IMR-90 (cell line): Measurements from ENCODE around the gene HMGB3. TPM values are rescaled to one million over a fixed set of nuclear protein-coding genes. Genes with fewer than 3 reads are reported as not detected.
A peak's percentile ranks its signal among the peaks of the same experiment; 100 is the strongest.

Source experiments
- ATAC-seq: fragments of 200-7000 bp; cut with Tn5 transposase; 2 replicates; pipeline ENCODE4 v1.9.1; 2020; ENCODE audit warnings: low read depth, mild to moderate bottlenecking, moderate library complexity
- BruUV-seq: library from RNA; stranded (reverse); fragments of 400-500 nt; replicated peaks from 2 replicates; lab custom pipeline; 2021; lab: Mats Ljungman, UMichigan
- CTCF ChIA-PET: fragments of 300-600 bp; formaldehyde crosslinking; extraction: SDS; loops from one replicate; lab custom pipeline; 2021; ENCODE audit warnings: antibody characterized with exemption; lab: Yijun Ruan, JAX
- POLR2A ChIA-PET: fragments of 300-600 bp; sonication (Branson Sonifier 250); formaldehyde crosslinking; loops from one replicate; lab custom pipeline; 2022; ENCODE audit warnings: antibody characterized with exemption; ENCODE audit not compliant: unreplicated experiment; lab: Charles Lee
- DNase-seq: peaks from one replicate; pipeline ENCODE4 v3.0.0; 2013
- H2AFZ ChIP-seq: replicated peaks from 2 replicates; pipeline ENCODE3; 2013; ENCODE audit warnings: low read length, mild to moderate bottlenecking; ENCODE audit not compliant: poor library complexity
- H2AK5ac ChIP-seq: 2 replicates; pipeline ENCODE4 v1.6.1; 2013; ENCODE audit warnings: low read depth, low read length, inconsistent platforms
- H2AK9ac ChIP-seq: replicated peaks from 2 replicates; pipeline ENCODE3; 2013; ENCODE audit warnings: mild to moderate bottlenecking, low read depth, low read length, moderate library complexity; ENCODE audit not compliant: poor library complexity
- H2BK120ac ChIP-seq: 2 replicates; pipeline ENCODE4 v1.6.1; 2013; ENCODE audit warnings: low read depth, low read length, inconsistent platforms
- H2BK15ac ChIP-seq: 3 replicates; pipeline ENCODE4 v1.6.1; 2013; ENCODE audit warnings: low read depth, low read length, inconsistent platforms
- H2BK20ac ChIP-seq: 2 replicates; pipeline ENCODE4 v1.6.1; 2013; ENCODE audit warnings: low read depth, mild to moderate bottlenecking, inconsistent platforms, low read length, moderate library complexity
- H2BK5ac ChIP-seq: 2 replicates; pipeline ENCODE4 v1.6.1; 2013; ENCODE audit warnings: mild to moderate bottlenecking, low read depth, low read length, inconsistent platforms; ENCODE audit not compliant: poor library complexity, severe bottlenecking
- H3K14ac ChIP-seq: replicated peaks from 2 replicates; pipeline ENCODE4 v1.6.1; 2013; ENCODE audit warnings: low read depth, low read length, inconsistent platforms
- H3K18ac ChIP-seq: 2 replicates; pipeline ENCODE4 v1.6.1; 2013; ENCODE audit warnings: low read depth, low read length, control low read depth
- H3K23ac ChIP-seq: 2 replicates; pipeline ENCODE4 v1.6.1; 2013; ENCODE audit warnings: low read depth, low read length, inconsistent platforms
- H3K27ac ChIP-seq: 2 replicates; pipeline ENCODE4 v1.5.1; 2013; ENCODE audit warnings: mild to moderate bottlenecking, control low read depth, low read length; ENCODE audit not compliant: insufficient read depth
- H3K27me3 ChIP-seq: 2 replicates; pipeline ENCODE4 v1.6.1; 2013; ENCODE audit warnings: low read length; ENCODE audit not compliant: control insufficient read depth, insufficient read depth
- H3K36me3 ChIP-seq: 2 replicates; pipeline ENCODE4 v1.6.1; 2013; ENCODE audit warnings: low read length, mixed read lengths; ENCODE audit not compliant: control insufficient read depth, insufficient read depth
- H3K4ac ChIP-seq: 2 replicates; pipeline ENCODE4 v1.6.1; 2013; ENCODE audit warnings: low read depth, low read length, inconsistent platforms
- H3K4me1 ChIP-seq: 2 replicates; pipeline ENCODE4 v1.6.1; 2013; ENCODE audit warnings: low read length, mixed read lengths; ENCODE audit not compliant: control insufficient read depth, insufficient read depth
- H3K4me2 ChIP-seq: 2 replicates; pipeline ENCODE4 v1.6.1; 2013; ENCODE audit warnings: low read depth, mild to moderate bottlenecking, control low read depth, low read length, moderate library complexity
- H3K4me3 ChIP-seq: 2 replicates; pipeline ENCODE4 v1.5.1; 2013; ENCODE audit warnings: low read depth, mild to moderate bottlenecking, control low read depth, low read length, moderate library complexity; ENCODE audit not compliant: insufficient read depth
- H3K56ac ChIP-seq: 2 replicates; pipeline ENCODE4 v1.6.1; 2013; ENCODE audit warnings: low read length, inconsistent platforms; ENCODE audit not compliant: insufficient read depth; ENCODE audit errors: extremely low read depth
- H3K79me1 ChIP-seq, 2 experiments: 2 replicates each; pipeline ENCODE4 v1.6.1; 2013; ENCODE audit warnings: low read length in 2 of 2, inconsistent platforms in 1 of 2, low read depth in 1 of 2
- H3K9ac ChIP-seq: 2 replicates; pipeline ENCODE4 v1.6.1; 2013; ENCODE audit warnings: low read depth, low read length, control low read depth
- H3K9me1 ChIP-seq: 2 replicates; pipeline ENCODE4 v1.6.1; 2013; ENCODE audit warnings: low read length, inconsistent platforms; ENCODE audit not compliant: insufficient read depth
- H3K9me3 ChIP-seq: 2 replicates; pipeline ENCODE4 v1.6.1; 2013; ENCODE audit warnings: low read length; ENCODE audit not compliant: control insufficient read depth, insufficient read depth
- H4K20me1 ChIP-seq: 2 replicates; pipeline ENCODE4 v1.6.1; 2013; ENCODE audit warnings: low read length, inconsistent platforms; ENCODE audit not compliant: insufficient read depth
- H4K5ac ChIP-seq: 2 replicates; pipeline ENCODE4 v1.6.1; 2013; ENCODE audit warnings: mild to moderate bottlenecking, low read depth, low read length, control low read depth
- H4K8ac ChIP-seq, 2 experiments: 2 replicates each; pipeline ENCODE4 v1.6.1; 2013; ENCODE audit warnings: low read depth in 2 of 2, low read length in 2 of 2, control low read depth in 1 of 2, inconsistent platforms in 1 of 2
- H4K91ac ChIP-seq: 2 replicates; pipeline ENCODE4 v1.6.1; 2013; ENCODE audit warnings: low read depth, low read length, inconsistent platforms; ENCODE audit not compliant: insufficient read depth
- BHLHE40 ChIP-seq: fragments of 150-350 bp; IDR thresholded peaks from 2 replicates; pipeline ENCODE4 v1.6.1; 2016; ENCODE audit warnings: mild to moderate bottlenecking, low read depth, low read length
- CEBPB ChIP-seq: IDR thresholded peaks from 2 replicates; pipeline ENCODE4 v1.6.1; 2012; ENCODE audit warnings: low read depth, low read length, improper control_type of control experiment
- CHD1 ChIP-seq: IDR thresholded peaks from 2 replicates; pipeline ENCODE4 v1.6.1; 2012; ENCODE audit warnings: low read depth, low read length, improper control_type of control experiment
- FOS ChIP-seq: fragments of 150-350 bp; IDR thresholded peaks from 2 replicates; pipeline ENCODE4 v1.6.1; 2016; ENCODE audit warnings: low read depth, low read length
- MAFK ChIP-seq: IDR thresholded peaks from 2 replicates; pipeline ENCODE4 v1.6.1; 2012; ENCODE audit warnings: low read depth, low read length, improper control_type of control experiment
- MAZ ChIP-seq: IDR thresholded peaks from 2 replicates; pipeline ENCODE4 v1.6.1; 2012; ENCODE audit warnings: low read depth, mild to moderate bottlenecking, low read length, improper control_type of control experiment, moderate library complexity, borderline replicate concordance
- MXI1 ChIP-seq: IDR thresholded peaks from 2 replicates; pipeline ENCODE4 v1.6.1; 2012; ENCODE audit warnings: low read depth, mild to moderate bottlenecking, low read length, moderate library complexity, borderline replicate concordance
- NFE2L2 ChIP-seq: fragments of 150-350 bp; IDR thresholded peaks from 2 replicates; pipeline ENCODE4 v1.6.1; 2016; ENCODE audit warnings: low read depth, mild to moderate bottlenecking, low read length
- POLR2A ChIP-seq: IDR thresholded peaks from 2 replicates; pipeline ENCODE4 v1.6.1; 2012; ENCODE audit warnings: mild to moderate bottlenecking, low read depth, low read length
- RAD21 ChIP-seq: IDR thresholded peaks from 2 replicates; pipeline ENCODE4 v1.6.1; 2012; ENCODE audit warnings: low read length, improper control_type of control experiment
- RCOR1 ChIP-seq: IDR thresholded peaks from 2 replicates; pipeline ENCODE4 v1.6.1; 2012; ENCODE audit warnings: mild to moderate bottlenecking, low read length, improper control_type of control experiment; ENCODE audit not compliant: insufficient replicate concordance
- RFX5 ChIP-seq: IDR thresholded peaks from 2 replicates; pipeline ENCODE4 v1.8.0; 2012; ENCODE audit warnings: low read depth, mild to moderate bottlenecking, low read length, moderate library complexity
- SMC3 ChIP-seq: fragments of 150-350 bp; IDR thresholded peaks from 2 replicates; pipeline ENCODE4 v1.6.1; 2016; ENCODE audit warnings: low read depth, mild to moderate bottlenecking, antibody characterized with exemption, low read length, moderate library complexity
- WGBS, 2 experiments: methylation state at CpG; one replicate each; pipeline versions ENCODE4 v1.1.5 to v1.1.7; 2013; ENCODE audit warnings: missing lambda C conversion rate in 2 of 2; ENCODE audit not compliant: insufficient read length in 1 of 2; ENCODE audit errors: extremely low coverage in 2 of 2; 5-methylcytosine and 5-hydroxymethylcytosine counted together
- dilution Hi-C: fragments of 300-500 bp; cut with HindIII; formaldehyde crosslinking; loops from one replicate; pipeline ENCODE4 v1.14.3; 2018; ENCODE audit warnings: low sequenced_read_pairs; ENCODE audit not compliant: unreplicated experiment
- in situ Hi-C: fragments of 300-500 bp; cut with MboI; formaldehyde crosslinking; loops from 3 replicates; pipeline ENCODE4 v1.14.3; 2019; ENCODE audit warnings: low sequenced_read_pairs, inconsistent platforms, mixed read lengths
- intact Hi-C: fragments of 100-400 bp; cut with micrococcal nuclease; formaldehyde crosslinking; loops from 2 replicates; pipeline ENCODE4 v1.10.0; 2022
- polyA plus RNA-seq, 3 experiments: library from polyadenylated mRNA; depleted of rRNA; stranded (reverse); fragments of >200 nt; gene quantifications; 2 replicates each; pipeline ENCODE4 v1.2.3, GENCODE V29; 2012; ENCODE audit warnings: low replicate concordance in 1 of 3
- total RNA-seq: library from RNA; depleted of rRNA; stranded (reverse); fragments of >200 nt; gene quantifications from 2 replicates; pipeline ENCODE4 v1.2.3, GENCODE V29; 2012
- TF ChIP-seq, protein P1 (sequence below): fragments of 150-350 bp; IDR thresholded peaks from 2 replicates; pipeline ENCODE4 v1.6.1; 2017; ENCODE audit warnings: mild to moderate bottlenecking, antibody characterized with exemption, low read length, low read depth
- TF ChIP-seq, protein P2 (sequence below): conservative IDR thresholded peaks from 2 replicates; pipeline ENCODE4 v1.5.1; 2012; ENCODE audit warnings: mild to moderate bottlenecking, low read depth, low read length, improper control_type of control experiment
- TF ChIP-seq, protein P3 (sequence below): fragments of 150-350 bp; IDR thresholded peaks from 2 replicates; pipeline ENCODE4 v1.6.1; 2016; ENCODE audit warnings: low read depth, mild to moderate bottlenecking, low read length, moderate library complexity, borderline replicate concordance

Gene HMGB3
- total and polyA plus RNA-seq, 2 of the 4 experiments (the other 2 are of a cell fraction), result 14.7 to 21.3 TPM

DNA sequence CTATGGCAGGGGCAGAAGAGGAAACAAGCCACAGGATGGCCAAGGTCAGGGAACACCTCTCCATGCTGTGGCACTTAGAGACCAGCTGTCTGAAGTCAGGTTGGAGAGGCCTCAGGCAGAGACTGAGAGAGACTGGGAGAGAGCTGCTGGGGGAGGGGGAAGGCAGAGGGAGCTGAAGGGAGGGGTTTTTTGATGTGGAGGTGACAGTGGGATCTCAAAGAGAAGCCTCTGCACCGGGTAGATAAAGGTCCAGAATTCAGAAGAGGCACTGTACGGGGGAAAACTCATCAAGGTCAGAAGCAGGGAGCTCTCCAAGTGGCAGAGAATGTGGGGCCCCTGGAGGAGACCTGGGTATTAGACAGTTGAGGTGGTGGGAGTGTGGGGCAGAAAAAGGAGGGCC lies 41.6 kb upstream of the HMGB3 start:
- H3K27me3 ChIP-seq, result peaks cover 2% of the 10 kb centered on the region; the same call in 1 of the 2 replicates
- H3K14ac ChIP-seq, result no peak overlapping the region
- dilution Hi-C loops (no loop called here), in situ Hi-C loops (no loop called here), intact Hi-C loops (no loop called here)
- H2AFZ ChIP-seq, result peak overlapping the region; percentile 19
- H3K27ac ChIP-seq, result no peak overlapping the region
- no peak overlapping the region for H4K5ac ChIP-seq
- H3K4me2 ChIP-seq, result no peak overlapping the region
- ATAC-seq (no peak), DNase-seq (no peak)
- no peak overlapping the region for H3K4ac ChIP-seq
- no TSS peak for BruUV-seq
- no peak overlapping the region for H3K18ac ChIP-seq
- H3K9me3 ChIP-seq, result peaks cover 2% of the 10 kb centered on the region
- ChIA-PET CTCF (no interaction called here), POLR2A (no interaction called here)
- no peak overlapping the region for H4K91ac ChIP-seq
- WGBS, 2 experiments, result 20% methylated on average over 1 of the region's 2 CpGs; no CpG with 5 or more reads in 1 of the 2 experiments
- H4K20me1 ChIP-seq, result no peaks in the 10 kb centered on the region
- H3K4me1 ChIP-seq, result no peaks in the 10 kb centered on the region
- no peak overlapping the region for H4K8ac ChIP-seq
- no peak overlapping the region for H3K56ac ChIP-seq
- no peaks in the 10 kb centered on the region for H3K9me1 ChIP-seq
- no peak overlapping the region for H2BK20ac ChIP-seq
- H3K9ac ChIP-seq, result no peak overlapping the region
- no peak overlapping the region for H2BK15ac ChIP-seq
- H3K79me1 ChIP-seq, result no peaks in the 10 kb centered on the region
- no peak overlapping the region for H2AK9ac ChIP-seq
- no peak overlapping the region for H2AK5ac ChIP-seq
- no peaks in the 10 kb centered on the region for H3K36me3 ChIP-seq
- TF ChIP-seq CHD1 (no peak), BHLHE40 (no peak), RAD21 (no peak), NFE2L2 (no peak), RFX5 (no peak), POLR2A (no peak), FOS (no peak), SMC3 (no peak), MXI1 (no peak), RCOR1 (no peak), MAFK (no peak), MAZ (no peak), CEBPB (no peak)
- TF ChIP-seq, protein P1, sequence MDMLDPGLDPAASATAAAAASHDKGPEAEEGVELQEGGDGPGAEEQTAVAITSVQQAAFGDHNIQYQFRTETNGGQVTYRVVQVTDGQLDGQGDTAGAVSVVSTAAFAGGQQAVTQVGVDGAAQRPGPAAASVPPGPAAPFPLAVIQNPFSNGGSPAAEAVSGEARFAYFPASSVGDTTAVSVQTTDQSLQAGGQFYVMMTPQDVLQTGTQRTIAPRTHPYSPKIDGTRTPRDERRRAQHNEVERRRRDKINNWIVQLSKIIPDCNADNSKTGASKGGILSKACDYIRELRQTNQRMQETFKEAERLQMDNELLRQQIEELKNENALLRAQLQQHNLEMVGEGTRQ, result no peak
- TF ChIP-seq, protein P2, sequence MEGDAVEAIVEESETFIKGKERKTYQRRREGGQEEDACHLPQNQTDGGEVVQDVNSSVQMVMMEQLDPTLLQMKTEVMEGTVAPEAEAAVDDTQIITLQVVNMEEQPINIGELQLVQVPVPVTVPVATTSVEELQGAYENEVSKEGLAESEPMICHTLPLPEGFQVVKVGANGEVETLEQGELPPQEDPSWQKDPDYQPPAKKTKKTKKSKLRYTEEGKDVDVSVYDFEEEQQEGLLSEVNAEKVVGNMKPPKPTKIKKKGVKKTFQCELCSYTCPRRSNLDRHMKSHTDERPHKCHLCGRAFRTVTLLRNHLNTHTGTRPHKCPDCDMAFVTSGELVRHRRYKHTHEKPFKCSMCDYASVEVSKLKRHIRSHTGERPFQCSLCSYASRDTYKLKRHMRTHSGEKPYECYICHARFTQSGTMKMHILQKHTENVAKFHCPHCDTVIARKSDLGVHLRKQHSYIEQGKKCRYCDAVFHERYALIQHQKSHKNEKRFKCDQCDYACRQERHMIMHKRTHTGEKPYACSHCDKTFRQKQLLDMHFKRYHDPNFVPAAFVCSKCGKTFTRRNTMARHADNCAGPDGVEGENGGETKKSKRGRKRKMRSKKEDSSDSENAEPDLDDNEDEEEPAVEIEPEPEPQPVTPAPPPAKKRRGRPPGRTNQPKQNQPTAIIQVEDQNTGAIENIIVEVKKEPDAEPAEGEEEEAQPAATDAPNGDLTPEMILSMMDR, result no peak
- TF ChIP-seq, protein P3, sequence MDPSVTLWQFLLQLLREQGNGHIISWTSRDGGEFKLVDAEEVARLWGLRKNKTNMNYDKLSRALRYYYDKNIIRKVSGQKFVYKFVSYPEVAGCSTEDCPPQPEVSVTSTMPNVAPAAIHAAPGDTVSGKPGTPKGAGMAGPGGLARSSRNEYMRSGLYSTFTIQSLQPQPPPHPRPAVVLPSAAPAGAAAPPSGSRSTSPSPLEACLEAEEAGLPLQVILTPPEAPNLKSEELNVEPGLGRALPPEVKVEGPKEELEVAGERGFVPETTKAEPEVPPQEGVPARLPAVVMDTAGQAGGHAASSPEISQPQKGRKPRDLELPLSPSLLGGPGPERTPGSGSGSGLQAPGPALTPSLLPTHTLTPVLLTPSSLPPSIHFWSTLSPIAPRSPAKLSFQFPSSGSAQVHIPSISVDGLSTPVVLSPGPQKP, result no peak
- H3K23ac ChIP-seq, result no peak overlapping the region
- no peak overlapping the region for H2BK120ac ChIP-seq
- no peak overlapping the region for H2BK5ac ChIP-seq
- no peak overlapping the region for H3K4me3 ChIP-seq
